ENCODE results near the gene THADA.
"Not testable (repeated sequence)": the region's sequence is repeated elsewhere in the genome, so short reads cannot be mapped to it uniquely, and the experiment has no call there.

Gene THADA

DNA sequence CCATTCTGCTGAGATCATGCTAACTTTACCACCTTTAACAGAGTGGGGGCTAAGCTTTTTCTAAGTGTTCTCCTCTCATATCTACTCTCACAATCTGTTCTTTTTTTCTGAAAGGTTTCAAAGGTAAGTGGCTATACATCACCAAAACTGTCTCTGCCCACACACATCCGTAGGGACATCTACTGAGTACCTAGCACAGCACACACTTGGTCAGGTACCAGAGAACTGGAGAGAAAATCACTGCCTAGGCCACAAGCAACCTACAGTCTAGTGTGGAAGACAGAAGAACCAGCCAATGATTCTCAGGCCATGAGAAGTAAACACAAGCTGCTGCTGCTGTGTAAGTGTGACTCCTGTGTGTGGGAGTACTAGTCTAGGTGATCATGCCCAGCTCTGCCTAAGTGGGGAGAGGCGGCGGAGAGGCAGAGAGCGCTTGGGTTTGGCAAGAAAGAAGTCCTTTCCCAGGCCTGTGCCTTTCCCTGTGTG is 193.3 kb downstream of the THADA start:
- no peak for DNase-seq

DNA sequence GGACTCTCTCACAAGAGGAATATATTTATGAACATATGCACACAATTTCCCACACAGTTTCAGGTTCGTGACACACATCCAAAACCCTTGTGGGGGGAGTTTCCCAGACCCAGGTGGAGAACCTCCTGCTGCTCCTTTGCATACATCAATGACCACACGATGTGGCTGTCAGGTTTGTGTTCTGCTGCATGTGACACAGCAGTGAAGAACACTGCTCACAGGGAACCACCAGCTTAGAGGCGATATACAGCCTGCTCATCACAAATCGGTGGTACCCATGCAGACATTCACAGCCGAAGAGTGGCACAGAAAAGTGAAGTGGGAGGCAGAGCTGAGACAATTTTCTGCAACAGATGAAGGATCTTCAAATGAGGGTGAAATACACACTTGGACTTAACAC is 193.8 kb downstream of the THADA start:
- no peak for DNase-seq

DNA sequence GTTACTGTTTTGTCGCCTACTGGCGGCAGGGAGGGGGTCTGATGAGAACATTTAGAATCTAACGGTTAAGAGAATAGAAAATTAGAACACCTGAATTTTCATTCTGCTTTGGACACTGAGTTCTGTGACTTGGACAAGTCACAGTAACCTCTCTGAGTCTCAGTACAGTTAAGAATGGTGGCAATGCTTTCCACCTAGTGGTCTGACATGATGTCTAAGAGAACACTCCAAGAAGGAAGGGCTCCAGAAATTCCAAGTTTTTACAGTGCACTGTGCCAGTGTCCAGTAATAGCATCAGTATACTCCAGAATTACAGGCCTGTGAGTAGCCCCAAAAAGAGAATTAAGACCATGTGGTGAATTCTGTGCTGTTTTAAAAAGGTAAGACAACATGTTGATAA is 195.3 kb downstream of the THADA start:
- DNase-seq, result no peak

- peak in 1 of 2 experiments; percentile 20 for DNase-seq
Observed at GRCh38 chr2:43399515-43400264, 196.1 kb downstream of the THADA start.

- DNase-seq, result no peak
Observed at GRCh38 chr2:43399098-43399497, 196.7 kb downstream of the THADA start.

DNA sequence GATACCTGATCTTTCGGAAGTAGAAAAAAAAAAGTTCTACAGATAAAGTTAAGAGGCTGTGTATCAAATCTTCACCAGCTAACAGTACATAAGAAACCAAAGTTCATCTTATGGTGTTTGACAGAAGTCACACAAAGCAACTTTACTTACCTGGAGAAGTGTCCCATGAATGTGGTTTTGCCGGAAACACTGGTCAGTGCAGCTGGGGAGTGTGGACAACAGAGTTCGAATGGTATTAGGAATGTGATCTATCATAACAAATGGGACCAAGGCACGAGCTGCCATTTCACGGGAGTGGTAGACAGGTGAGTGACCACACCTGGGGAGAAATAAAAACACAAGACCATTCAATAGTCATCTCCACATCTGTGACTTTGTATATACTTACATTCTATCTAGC is 198.0 kb downstream of the THADA start:
- no peak for DNase-seq

DNA sequence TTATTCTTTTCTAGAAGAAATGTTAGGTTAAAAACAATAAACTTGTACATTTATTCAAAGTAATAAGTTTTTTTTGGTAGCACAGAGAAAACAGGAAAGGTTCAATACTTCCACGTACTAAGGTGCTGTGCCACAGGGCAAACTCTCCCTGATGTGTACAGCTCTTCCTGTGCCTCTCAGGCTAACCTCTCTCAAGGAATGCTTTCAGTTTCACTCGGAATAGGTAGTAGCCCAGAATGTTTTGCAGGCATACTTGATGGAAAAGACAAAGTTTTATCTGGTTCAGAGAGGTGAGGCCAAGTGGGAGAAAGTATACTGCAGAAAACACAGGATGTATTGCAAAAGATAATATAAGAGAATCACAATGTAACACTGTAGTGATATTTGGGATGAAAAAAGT is 198.4 kb downstream of the THADA start:
- no peak for DNase-seq

GRCh38 chr2:43396344-43396743 is 199.5 kb downstream of the THADA start:
- DNase-seq, result not testable (repeated sequence)

DNA sequence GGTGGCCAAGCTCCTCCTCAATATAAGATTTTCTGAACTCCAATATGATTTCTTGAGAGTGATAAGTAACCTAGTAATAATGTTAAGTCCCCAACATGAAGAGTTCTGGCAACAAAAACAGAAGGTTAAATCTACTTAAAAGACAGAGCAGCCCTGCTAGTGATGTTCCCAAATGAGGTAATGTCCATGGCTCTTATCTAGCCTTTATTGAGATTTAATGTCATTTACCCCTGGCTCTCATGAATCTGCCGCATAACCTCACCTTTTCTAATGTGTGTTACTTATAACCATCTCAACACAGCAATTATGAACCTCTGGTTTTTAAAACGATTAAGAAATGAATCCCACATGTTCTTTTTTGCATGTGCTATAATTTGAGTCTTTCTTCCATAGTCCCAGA is 201.9 kb downstream of the THADA start:
- no peak for DNase-seq

DNA sequence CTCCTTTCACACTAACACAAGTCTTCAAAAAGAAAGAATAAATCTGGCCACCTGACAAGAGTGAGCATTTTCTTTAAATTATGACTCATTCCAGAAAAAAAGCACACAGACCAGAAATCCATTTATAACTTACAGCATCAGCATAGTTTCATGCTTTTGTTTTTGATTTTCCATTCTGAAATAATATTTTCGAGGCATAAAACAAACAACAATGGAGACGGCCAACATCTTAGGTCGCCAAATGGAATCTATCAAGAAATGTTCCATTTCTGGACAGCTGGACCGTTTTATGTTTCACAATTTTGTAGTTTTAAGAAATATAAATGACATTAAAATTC is 204.0 kb downstream of the THADA start:
- DNase-seq, result no peak

DNA sequence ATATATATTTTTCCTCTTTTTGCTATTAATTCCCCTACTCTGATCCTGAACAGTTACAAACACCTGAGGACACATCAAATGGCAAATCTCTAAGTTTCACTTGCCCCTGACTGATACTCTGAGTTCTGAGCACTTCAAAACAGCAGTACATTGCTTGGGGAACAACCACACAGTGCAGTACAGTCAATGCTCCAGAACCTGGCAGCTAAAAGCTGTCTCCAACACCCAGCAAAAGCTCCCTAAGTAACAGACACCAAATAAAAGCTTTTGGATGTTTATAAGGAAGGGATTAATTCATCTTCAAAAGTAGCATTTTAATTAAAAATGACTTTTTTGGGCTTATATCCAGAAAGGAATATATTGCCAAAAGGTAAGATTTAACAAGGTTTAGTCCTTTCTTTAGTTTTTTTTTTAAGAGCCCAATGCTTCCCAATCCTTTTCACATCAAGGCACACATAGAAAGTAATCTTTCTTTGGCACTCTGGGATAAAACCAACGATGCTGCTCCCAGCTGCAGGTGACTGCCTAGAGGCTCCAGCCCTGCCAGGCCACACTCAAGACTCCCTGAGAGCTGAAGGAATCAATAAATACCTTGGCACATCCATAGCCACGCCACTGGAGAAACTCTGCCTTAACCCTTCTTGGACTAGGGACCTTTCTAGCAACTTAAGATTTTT is 204.5 kb downstream of the THADA start:
- DNase-seq, result no peak

- no peak for DNase-seq
Observed at GRCh38 chr2:43389581-43390466, 206.0 kb downstream of the THADA start.

DNA sequence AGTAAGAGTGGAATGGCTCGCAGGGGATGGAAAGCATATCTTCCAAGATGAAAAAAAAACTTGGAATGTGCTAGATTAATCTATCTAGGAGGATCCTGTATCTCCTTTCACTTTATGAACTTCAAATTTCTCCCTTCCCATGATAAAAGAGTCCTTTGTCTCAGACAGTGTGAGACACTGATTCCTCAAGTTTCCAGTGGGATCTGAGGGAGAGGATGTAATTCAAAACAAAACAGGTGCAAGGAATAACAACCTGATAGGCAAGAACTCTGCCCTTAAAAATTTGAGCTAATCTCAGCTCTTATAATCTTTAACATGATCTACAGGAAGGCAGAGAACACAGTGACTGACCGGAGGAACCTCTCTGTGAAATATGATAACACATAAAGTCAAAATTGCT is 207.5 kb downstream of the THADA start:
- no peak for DNase-seq

- DNase-seq, result no peak
Observed at GRCh38 chr2:43387092-43388062, 208.5 kb downstream of the THADA start.

GRCh38 chr2:43386679-43387078 is 209.2 kb downstream of the THADA start:
- DNase-seq, result not testable (repeated sequence)

GRCh38 chr2:43384143-43384542 is 211.7 kb downstream of the THADA start:
- DNase-seq, result no peak

GRCh38 chr2:43383533-43383932 is 212.3 kb downstream of the THADA start:
- DNase-seq, result no peak

DNA sequence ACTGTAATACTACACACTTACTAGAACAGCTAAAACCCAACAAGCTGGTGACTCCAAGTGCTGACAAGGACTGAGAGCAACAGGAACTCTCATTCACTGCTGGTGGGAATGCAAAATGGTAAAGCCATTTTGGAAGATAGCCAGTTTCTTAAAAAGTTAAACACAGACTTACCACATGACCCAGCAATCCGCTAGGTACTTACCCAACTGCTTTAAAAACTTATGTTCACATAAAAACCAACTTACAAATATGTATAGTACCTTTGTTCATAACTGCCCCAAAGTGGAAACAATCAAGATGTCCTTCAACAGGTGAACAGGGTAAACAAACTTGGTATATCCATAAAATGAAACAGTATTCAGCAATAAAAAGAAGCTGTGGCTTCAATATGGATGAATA is 216.3 kb downstream of the THADA start:
- DNase-seq, result no peak

DNA sequence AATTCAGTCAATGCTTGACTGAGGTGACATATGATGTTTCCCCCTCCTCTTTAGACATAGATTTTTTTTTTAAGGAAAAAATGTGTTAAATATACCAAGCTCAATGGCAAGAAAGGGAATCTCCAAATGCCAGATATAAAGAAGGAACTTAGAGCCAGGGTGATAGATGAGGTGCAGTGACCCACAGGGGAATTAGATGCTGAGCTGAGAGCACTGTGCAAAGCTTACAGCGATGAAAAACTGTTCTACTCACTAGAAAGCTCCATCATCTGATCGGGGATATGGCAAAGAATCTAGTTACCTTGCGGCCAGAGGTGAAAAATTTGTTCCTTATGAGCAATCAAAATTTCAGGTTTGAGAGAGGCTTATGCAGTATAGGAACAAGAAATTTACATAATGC is 218.5 kb downstream of the THADA start:
- DNase-seq, result no peak

DNA sequence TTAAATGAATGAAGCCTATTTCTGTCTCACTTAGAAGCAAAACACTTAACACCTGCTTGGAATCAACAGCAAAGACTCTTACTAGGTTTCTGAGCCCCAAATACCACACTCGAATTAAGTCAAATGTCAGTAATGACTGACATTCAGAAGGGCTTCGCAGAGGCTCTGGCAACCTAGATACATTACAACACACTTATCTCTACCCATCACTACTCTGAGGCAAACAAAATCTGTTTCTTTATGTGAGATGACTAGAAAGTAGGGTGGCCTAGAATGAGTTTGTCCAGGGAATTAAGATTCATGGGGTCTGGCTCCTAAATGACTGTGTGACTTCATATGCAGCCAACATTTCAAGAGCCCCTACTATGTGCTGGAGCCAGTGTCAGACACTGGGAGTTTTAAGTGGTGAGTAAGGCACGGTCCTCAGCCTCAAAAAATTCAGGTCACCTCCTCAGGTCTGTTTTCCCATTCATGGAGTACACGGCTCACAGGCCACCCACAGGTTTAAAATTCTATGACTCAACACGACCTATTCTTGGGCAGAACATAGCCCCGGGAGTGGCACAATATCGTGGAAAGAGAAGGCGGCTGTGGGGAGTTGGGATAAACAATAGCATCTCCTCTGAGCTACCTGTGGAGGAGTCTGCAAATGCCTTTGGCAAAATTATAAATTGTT is 219.2 kb downstream of the THADA start:
- DNase-seq, result no peak

DNA sequence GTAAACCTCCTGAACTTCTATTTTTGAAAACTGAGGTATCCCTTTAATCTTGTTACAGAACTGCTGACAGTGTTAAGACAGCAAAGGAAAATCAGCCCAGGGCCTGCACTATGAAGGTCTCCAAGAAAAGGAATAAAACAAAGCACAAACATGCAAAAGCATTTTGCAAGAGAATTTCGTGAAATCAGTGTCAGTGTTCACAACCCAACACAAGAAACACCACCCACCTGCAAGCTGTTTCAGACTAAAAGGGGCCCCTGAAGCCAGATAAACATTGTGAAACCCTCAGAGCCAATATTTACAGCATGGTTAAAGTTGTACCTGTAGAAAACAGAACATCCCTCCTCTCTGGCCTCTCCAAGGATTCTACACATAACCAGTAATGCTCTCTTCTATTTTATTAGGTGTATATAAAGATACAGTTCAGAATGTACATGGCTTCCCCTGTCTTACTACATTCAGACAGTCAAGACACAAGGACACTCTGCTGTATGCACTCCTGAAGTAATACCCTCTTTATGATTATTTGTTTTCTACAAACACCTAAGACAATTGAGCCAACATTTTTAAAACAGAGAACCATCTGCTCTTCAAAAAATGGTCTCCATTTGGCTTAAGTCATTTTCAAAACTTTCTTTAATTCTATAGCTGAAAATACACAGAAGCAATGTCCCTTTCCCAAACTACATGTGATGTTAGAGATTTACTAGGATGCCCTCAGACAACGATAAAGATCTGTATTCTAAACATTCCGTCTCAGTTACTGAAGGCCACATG is 219.9 kb downstream of the THADA start:
- no peak for DNase-seq

Measured in NCI-H2081 (cell line).